ENCODE data around the gene SPINT4. TPM values are rescaled to one million over a fixed set of nuclear protein-coding genes. Genes with fewer than 3 reads are reported as not detected.

Gene SPINT4
- total RNA-seq, 1 experiment from 2014 or later = not detected

DNA sequence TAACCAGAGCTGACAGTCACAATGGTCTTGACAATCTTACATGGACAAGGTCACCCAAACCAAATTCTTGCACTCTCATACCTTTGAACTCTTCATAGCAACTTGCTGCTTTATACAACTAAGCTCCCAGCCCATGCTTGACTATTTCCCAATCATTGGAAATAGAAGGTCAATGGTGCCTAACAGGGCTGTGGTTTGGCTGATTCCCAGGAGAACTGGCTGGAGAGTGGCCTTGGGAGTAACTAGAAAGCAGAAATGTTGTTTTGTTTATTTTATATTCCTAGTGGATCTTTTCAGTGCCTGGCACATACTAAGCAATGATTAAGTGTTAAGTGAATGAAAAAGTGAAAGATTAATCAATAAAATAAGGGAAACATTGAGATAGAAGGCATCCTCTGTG is 3.0 kb downstream of the SPINT4 start:
- POLR2A ChIA-PET = no interaction called here
- Histone ChIP-seq H3K27me3 (ENCODE audit: control insufficient read depth, insufficient read depth, low read length) (no peaks in the 10 kb centered on the region), H3K4me1 (ENCODE audit: control insufficient read depth, insufficient read depth, low read length) (no peaks in the 10 kb centered on the region), H3K27ac (ENCODE audit: low read length) (no peak overlapping the region), H3K36me3 (ENCODE audit: control insufficient read depth, insufficient read depth, low read length) (no peaks in the 10 kb centered on the region), H3K4me3 (ENCODE audit: low read depth in 2 of 2, low read length in 2 of 2) (no peak overlapping the region), H3K9me3 (ENCODE audit: control insufficient read depth, insufficient read depth, low read depth, low read length) (no peaks in the 10 kb centered on the region)
- DNase-seq (ENCODE audit: low read depth, low spot score) = no peak
- intact Hi-C loops (cut with micrococcal nuclease; ENCODE audit: unreplicated experiment) = no loop called here
- in situ Hi-C loops (cut with HindIII; ENCODE audit: low pct_unique_long_range_greater_than_20kb, low sequenced_read_pairs) = no loop called here
- no peak for ATAC-seq
- CTCF ChIA-PET = no interaction called here
- no peak for TF ChIP-seq CTCF (IDR thresholded peaks at IDR 0.05)
- TF ChIP-seq POLR2AphosphoS5 (IDR thresholded peaks at IDR 0.05; ENCODE audit: low read depth, low read length) = no peak
- no peak for TF ChIP-seq REST (IDR thresholded peaks at IDR 0.05; ENCODE audit: insufficient read depth in 1 of 2, low read depth in 2 of 2, low read length in 1 of 2)
- no peak for TF ChIP-seq SIN3A (IDR thresholded peaks at IDR 0.05; ENCODE audit: borderline replicate concordance, insufficient read depth, low read depth, low read length)
- TF ChIP-seq TCF7L2 (IDR thresholded peaks at IDR 0.05; ENCODE audit: low read depth, low read length) = no peak
- BruUV-seq (replicated peaks) = no TSS peak

- POLR2A ChIA-PET = no interaction called here
- no peak for DNase-seq (ENCODE audit: low read depth, low spot score)
- Histone ChIP-seq H3K9me3 (ENCODE audit: control insufficient read depth, insufficient read depth, low read depth, low read length) (no peaks in the 10 kb centered on the region), H3K27ac (ENCODE audit: low read length) (no peak overlapping the region), H3K36me3 (ENCODE audit: control insufficient read depth, insufficient read depth, low read length) (no peaks in the 10 kb centered on the region), H3K4me3 (ENCODE audit: low read depth in 2 of 2, low read length in 2 of 2) (no peak overlapping the region), H3K27me3 (ENCODE audit: control insufficient read depth, insufficient read depth, low read length) (no peaks in the 10 kb centered on the region), H3K4me1 (ENCODE audit: control insufficient read depth, insufficient read depth, low read length) (no peaks in the 10 kb centered on the region)
- BruUV-seq (replicated peaks) = no TSS peak
- CTCF ChIA-PET = no interaction called here
- intact Hi-C loops (cut with micrococcal nuclease; ENCODE audit: unreplicated experiment) (no loop called here), in situ Hi-C loops (cut with HindIII; ENCODE audit: low pct_unique_long_range_greater_than_20kb, low sequenced_read_pairs) (no loop called here)
- ATAC-seq = no peak
- no peak for TF ChIP-seq SIN3A (IDR thresholded peaks at IDR 0.05; ENCODE audit: borderline replicate concordance, insufficient read depth, low read depth, low read length)
- no peak for TF ChIP-seq CTCF (IDR thresholded peaks at IDR 0.05)
- TF ChIP-seq TCF7L2 (IDR thresholded peaks at IDR 0.05; ENCODE audit: low read depth, low read length) = no peak
- TF ChIP-seq REST (IDR thresholded peaks at IDR 0.05; ENCODE audit: insufficient read depth in 1 of 2, low read depth in 2 of 2, low read length in 1 of 2) = no peak
- TF ChIP-seq POLR2AphosphoS5 (IDR thresholded peaks at IDR 0.05; ENCODE audit: low read depth, low read length) = no peak
Observed at GRCh38 chr20:45727044-45727443, 4.9 kb downstream of the SPINT4 start.

Measured in Panc1 (cell line).